CD4-positive, alpha-beta T cell treated with Interleukin-6 at 100 ng/mL for 8 hours (primary cell): ENCODE measurements around the gene SNX1.
"Not testable (repeated sequence)": the region's sequence is repeated elsewhere in the genome, so short reads cannot be mapped to it uniquely, and the experiment has no call there.

Experiments
- DNase-seq: peaks from one replicate; pipeline ENCODE4 v3.0.0-alpha.2; 2020; ENCODE audit warnings: mixed read lengths, low spot score

The SNX1 gene

GRCh38 chr15:64095795-64096667, at the start of gene SNX1:
SNX1 (plus strand) TSS chr15:64095982; CDS start chr15:64096014, 32 bp downstream.
- peak; percentile 96 for DNase-seq

DNA sequence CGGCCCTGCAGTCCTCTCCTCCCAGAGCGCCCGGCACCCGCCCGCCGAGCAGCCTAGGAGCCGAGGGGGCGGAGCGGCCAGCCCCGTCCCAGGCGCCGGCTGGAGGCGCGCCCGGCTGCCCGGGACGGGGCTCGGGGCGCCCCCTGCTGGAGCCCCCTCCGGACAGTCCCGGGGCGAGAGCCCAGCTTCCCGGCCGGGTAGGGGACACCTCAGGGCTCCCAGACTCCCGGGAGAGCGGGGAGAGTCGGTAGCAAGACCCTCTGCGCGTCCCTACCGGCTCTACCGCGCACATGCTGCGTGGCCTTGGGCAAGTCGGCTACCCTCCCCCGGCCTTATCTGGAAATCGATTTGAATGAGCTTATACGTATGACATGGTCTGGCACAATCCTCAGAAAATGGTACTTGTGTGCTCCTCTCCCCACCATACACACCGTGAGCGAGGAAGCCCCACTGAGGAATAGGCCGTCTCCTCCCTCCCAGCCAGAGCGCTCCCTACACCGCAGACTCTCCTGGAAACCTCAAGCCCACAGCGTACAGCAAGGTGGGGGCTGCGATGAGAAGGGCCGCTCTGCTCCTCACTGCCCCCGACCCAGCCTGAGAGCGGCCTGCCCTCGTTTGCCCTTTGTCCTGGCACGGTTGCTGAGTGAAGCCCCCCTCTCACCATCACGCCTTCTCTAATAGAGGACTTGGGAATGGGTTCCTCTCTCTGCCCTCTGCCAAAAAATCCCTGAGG, 49.2 kb upstream of the SNX1 start, which contains the start of gene DAPK2:
Gene DAPK2 (minus strand): TSS at position 65 of the 733 bp plus-strand sequence. CDS start 6,224 bp downstream, outside the sequence.
- peak; percentile 58 for DNase-seq

DNA sequence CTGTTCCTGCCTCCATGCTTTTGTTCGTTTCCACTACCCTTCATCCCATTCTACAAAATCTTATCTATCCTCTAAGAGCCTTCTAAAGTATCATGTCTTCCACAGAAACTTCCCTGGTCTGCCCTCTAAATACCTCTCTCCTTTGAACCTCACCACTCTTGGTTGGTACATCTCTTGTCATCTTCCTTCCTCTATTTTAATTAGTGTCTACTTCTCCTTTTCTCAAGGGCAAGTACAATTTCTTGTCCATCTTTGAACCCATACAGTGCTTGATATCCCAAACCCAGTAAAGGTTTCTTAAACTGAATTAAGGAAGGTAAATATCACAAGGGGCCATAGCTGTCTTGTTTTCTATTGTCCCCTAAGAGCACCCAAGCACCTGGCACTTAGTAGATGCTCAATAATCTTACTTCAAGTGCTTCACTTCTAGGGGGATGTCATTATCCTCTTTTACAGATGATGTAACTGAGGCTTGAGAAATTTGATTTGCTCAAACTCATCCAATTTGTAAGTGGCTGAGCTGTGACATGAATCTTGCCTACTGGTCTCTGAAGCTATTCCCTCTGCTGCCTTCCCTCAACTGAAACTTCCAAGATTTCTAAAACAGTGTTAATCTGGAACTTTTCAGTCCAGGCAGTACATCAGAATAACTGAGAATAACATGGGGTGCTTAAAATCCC, 46.9 kb upstream of the SNX1 start:
- DNase-seq: no peak

- no peak for DNase-seq
These were observed 45.3 kb upstream of the SNX1 start for GRCh38 chr15:64050281-64051092.

GRCh38 chr15:64051093-64051402, 44.7 kb upstream of the SNX1 start:
- DNase-seq: no peak

DNA sequence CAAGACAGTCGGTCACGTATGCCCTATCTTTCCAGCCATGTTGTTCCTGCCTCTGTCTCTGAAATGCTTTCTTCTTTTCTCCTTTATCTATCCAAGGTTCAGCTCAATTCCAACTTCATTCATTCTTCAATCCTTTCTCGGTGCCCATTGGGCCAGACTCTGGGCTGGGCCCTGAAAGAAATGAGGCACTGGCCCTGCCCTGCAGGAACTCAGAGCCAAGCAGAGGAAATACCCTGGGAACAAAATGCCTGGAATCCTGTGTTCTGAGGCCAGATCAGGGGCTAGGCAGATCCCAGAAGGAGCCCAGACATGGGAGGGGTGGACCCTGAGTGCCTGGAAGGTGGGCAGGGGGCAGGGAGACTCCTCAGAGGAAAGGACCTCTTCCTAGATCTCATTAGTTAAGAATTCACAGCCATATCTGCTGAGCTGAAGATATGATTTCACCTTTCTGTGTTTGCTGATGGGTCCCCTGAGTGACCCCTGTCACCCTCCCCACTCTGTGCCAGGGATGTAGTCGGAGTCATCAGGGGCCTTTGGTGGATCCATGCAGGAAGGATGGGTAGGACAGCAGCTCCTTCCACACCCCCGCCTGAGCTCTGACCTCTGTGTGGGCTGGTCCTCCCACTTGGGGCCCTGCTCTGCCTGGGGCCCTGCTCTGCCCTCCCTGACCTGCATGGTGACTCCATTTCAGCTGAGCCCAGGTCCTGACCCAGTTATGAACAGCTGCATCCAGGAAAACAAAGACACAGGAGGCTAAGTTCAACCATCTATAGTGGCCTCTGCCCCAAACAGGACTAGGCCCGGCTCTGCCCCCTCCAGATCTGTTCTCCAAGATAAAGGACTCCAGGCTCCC, 44.1 kb upstream of the SNX1 start:
- no peak for DNase-seq

DNA sequence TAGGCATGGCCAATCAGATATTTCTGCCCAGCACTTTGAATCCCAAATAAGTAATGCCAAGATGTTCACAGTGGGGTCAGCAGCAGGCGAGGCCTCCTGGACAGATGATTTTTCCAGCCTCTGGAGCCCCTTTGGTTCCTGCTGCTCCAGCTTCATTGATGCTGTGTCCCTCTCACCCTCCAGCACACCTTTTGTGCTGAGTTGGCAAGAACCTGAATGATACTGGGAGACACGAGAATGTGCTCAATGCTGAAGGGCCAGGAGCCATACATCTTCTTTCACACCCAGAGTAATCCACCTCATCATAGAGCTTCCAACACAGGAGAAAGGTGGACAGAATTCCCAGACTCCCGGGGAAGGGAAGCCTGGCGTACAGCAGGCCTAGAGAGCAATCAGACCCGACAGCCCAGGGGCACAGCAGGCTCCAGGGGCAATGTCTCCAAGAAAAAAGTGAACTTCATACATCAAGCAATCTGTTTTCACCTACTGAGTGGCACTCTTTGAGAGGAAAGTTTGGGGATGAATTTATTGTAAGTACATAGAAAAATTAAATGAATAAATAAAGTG, 42.8 kb upstream of the SNX1 start:
- no peak for DNase-seq

DNA sequence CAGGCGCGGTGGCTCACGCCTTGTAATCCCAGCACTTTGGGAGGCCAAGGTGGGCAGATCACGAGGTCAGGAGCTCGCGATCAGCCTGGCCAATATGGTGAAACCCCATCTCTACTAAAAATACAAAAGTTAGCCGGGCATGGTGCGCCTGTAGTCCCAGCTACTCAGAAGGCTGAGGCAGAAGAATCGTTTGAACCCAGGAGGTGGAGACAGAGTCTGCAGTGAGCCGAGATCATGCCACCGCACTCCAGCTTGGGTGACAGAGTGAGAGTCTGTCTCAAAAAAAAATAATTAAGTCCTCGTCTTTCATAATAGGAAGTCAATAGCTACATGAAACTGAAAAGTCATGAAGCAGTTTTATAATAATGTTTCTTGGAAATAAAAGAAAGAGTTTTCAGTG, 42.1 kb upstream of the SNX1 start:
- DNase-seq: not testable (repeated sequence)

DNA sequence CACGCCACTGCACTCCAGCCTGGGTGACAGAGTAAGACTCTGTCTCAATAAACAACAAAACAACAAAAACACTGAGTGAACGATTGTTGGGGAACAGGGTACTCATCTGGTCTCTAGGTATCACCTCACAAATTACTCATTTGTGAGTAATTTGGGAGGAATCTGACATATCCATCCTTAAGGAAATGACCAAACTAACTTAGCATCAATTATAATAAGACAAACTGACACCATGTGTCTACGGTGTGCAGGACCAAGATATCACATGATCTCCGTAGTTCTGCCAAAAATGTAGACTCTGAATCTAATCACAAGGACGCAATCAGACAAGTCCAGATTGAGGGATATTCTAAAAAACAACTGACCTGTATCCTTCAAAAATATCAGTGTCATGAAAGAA, 37.5 kb upstream of the SNX1 start:
- no peak for DNase-seq

GRCh38 chr15:64059104-64059503, 36.7 kb upstream of the SNX1 start:
- DNase-seq: not testable (repeated sequence)

DNA sequence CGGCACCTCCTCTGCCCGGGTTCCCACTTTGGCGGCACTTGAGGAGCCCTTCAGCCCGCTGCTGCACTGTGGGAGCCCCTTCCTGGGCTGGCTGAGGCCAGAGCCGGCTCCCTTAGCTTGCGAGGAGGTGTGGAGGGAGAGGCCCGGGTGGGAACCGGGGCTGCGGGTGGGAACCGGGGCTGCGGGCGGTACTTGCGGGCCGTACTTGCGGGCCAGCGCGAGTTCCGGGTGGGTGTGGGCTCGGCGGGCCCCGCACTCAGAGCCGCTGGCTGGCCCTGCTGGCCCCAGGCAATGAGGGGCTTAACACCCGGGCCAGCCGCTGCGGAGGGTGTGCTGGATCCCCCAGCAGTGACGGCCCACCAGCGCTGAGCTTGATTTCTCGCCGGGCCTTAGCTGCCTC, 35.1 kb upstream of the SNX1 start:
- no peak for DNase-seq

DNA sequence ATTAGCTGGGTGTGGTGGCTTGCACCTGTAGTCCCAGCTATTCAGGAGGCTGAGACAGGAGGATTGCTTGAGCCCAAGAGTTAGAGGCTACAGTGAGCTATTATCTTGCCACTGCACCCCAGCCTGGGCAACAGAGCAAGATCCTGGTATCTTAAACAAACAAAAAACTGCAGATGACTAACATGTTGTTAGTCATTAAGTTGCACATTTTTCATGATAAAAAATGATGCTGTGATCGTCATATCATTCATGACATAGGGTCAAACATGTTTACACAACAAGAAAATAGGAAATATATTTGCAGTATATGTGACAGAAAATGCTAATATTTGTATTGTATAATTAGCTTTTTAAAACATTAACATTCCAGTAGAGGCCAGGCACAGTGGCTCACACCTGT, 29.3 kb upstream of the SNX1 start:
- DNase-seq: no peak

DNA sequence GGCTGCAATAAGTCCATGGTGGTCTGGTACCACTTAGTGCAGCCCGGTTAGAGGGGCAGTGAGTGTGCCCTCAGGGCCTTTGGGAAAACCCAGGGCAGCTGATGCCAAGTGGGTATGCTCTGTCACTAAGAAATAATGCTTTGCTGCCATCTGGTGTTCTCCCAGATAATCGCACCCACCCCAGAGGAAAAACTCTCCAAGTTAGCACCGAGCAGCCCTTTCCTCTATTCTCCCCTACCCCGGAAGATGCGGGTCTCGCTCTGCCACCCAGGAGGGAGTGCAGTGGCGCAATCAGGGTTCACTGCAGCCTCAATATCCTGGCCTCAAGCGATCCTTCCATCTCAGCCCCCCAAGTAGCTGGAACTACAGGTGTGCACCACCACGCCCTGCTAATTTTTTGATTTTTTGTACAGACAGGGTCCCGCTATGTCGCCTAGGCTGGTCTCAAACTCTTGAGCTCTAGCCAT, 28.2 kb upstream of the SNX1 start:
- peak; percentile 61 for DNase-seq

- no peak for DNase-seq
These were observed 27.6 kb upstream of the SNX1 start for GRCh38 chr15:64068133-64068532.

DNA sequence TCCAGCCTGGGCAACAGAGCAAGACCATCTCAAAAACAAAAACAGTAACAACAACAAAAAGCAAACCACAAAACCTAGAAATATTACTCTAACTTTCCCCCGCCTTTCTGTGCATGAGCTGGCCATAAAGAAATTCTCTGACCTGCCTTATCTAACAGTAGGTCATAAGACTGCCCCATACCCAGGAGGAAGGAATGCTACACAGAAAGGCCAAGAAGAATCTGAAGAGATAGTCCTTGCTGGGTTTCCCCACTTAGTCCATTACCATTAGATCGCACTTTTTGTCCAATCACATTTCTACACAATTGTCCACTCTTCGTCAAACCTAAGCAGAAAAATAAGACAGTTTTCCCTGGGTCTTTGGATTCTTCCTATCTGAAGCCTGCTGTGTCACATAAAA, 25.7 kb upstream of the SNX1 start:
- no peak for DNase-seq

DNA sequence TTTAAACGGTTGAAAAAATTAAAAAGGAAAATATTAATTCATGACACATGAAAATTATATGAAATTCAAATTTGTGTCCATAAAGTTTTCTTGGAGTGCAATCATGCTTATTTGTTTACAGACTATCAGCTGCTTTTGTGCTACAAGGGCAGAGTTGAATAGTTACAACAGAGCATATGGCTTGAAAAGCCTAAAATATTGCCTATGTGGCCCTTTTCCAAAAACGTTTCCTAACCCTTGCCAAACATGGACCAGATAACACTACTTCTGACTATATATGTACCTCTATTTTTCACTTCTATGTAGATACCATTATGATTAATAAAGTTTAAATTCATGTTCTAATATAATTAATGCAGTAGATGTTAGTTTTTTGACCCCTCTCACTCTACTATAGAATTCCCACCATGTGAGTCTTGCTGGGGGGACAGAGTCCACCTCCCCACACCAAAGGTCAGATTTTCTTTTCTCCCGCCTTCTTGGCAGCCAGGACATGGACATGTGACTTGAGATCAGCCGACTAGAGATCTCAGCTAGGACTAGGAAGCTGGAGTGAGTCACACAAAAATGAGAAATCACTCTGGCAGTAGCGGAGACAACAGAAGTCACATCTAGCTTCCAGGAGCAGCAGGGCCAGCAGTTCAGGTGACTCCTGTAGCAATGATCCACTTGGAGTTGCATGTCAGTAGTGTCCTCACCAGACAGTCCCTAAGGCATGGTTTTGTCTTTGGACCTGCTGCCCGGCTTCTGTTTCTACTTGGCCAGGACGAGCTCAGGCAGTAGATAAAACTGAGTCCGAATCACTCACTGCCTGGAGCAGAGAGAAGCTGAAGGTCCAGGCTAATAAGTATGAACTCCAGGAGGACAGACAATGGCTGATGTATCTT, 24.6 kb upstream of the SNX1 start:
- no peak for DNase-seq

GRCh38 chr15:64071931-64072765, 23.6 kb upstream of the SNX1 start:
- DNase-seq: no peak

GRCh38 chr15:64072812-64073211, 23.0 kb upstream of the SNX1 start:
- DNase-seq: no peak
